Globus pallidus (tissue), 1 donor: Measurements from ENCODE around the gene CSNK1G2.
"Not testable (repeated sequence)": the region's sequence is repeated elsewhere in the genome, so short reads cannot be mapped to it uniquely, and the experiment has no call there.

Experiments used
- DNase-seq: peaks from one replicate; pipeline ENCODE4 v3.0.0-alpha.2; 2015; ENCODE audit warnings: low spot score

CSNK1G2 gene

DNA sequence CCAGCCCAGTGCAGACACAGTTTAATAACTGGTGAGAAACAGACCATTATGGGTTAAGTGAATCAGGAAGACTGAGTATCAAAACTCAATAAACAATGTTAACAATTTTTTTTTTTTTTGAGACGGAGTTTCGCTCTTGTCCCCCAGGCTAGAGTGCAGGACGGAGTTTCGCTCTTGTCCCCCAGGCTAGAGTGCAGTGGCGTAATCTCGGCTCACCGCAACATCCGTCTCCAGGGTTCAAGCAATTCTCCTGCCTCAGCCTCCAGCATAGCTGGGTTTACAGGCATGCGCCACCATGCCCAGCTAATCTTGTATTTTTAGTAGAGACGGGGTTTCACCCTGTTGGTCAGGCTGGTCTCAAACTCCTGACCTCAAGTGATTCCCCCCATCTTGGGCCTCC is 47.5 kb downstream of the CSNK1G2 start:
- not testable (repeated sequence) for DNase-seq

DNA sequence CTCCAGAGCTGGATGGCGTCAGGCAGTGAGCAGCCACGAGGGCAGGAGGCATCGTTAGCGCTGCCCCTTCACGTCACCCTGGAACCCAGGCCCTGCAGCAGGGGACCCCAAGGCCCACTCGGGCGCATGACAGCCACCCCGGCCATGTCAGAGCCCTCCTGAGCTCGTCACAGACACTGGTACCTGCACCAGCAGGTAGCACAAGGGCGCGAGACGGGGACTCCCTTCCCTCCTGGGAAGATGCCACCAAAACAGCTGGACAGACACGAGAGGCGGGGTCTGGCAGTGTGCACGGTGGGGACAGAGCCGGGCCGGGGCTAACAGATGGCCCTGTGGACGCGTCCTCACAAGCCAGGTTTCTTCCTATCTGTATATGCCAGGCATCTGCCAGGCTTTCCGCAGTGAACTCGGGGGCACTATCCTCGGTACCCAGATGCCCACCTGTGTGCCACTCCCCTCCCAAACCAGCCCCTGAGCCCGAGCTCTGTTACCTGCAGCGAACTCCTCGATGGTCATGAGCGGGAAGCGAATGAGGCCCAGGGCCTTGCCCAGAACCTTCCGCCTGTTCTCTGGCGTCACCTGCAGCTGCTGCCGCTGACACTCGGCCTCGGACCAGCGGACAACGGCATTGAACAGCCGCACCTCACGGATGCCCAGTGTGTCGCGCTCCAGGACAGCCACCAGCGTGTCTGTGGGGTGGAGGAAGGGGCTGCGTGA is 48.7 kb downstream of the CSNK1G2 start:
- DNase-seq, result no peak

DNA sequence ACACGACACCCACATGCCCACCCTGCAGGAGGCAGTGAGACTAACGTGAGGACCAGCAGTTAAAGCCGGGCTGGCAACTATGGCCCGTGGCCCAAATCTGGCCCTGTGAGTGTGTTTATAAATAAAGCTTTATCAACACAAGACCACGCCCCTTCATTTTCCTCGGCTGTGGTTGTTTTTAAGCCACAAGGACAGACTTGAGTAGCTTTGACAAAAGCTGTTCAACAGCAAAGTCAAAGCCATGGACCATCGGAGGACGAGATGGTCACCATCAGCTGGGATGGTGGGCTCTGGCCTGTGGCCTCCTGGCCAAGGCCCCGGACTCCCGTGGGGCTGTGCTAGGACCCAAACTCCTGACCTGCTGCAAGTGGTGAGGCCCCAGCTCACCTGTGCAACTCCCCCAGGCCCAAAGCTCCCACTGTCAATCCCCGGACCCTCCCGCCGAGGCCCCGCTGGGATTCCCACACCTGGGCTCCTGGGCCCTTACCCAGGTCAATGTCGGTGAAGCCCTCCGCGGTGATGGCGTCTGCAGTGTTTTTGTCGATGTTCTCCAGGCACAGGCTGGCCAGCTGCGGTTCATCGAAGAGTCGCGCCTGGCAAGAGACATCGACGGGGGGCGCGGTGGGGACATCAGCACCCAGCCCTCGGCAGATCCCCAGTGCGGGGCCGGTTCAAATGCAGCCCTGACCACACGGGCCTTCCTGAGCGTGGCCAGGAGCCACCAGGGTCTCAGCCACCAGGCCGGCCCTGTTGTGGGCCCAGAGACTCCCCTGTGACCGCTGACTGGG is 49.5 kb downstream of the CSNK1G2 start:
- DNase-seq, result no peak

DNA sequence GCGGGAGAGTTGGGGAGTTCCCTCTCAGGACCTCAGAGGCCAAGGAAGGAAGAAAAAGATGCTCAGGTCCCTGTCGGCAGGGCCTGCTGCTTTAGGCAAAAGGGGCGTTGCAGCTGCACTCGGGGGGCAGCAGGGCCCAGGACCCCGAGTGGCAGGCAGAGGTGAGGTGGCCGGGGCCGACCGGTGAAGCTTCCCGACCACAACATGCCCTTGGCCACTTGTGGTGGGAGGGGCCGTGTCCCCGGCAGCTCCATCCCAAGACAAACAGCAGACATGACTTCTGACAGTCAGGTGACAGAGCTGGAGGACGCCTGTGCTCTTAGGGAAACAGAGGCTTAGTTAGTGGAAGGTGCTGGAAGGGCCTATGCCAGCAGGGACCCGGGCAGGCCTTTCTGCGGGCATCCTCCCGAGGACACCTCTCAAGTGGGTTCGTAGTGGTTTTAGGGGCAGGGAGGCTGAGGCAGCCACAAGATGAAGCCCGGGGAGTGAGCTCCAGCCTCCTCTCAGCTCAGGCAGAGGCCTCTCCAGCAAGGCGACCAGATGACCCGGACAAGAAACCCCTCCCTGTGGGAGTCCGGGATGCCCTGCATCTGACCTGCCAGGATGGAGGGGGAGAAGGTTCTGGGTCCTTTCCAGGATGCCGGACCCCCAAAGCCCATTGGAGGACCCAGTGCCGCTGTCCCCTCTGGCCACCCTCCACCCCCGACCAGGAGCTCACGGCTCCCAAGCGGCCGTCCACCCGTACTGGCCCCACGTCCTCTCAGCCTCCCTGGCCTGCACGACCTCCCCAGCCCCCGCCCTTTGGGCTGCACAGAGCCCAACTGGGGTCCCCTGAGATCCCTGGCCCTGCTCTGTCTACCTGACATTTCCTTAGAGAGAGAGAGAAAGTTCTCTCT is 50.3 kb downstream of the CSNK1G2 start:
- DNase-seq, result no peak

DNA sequence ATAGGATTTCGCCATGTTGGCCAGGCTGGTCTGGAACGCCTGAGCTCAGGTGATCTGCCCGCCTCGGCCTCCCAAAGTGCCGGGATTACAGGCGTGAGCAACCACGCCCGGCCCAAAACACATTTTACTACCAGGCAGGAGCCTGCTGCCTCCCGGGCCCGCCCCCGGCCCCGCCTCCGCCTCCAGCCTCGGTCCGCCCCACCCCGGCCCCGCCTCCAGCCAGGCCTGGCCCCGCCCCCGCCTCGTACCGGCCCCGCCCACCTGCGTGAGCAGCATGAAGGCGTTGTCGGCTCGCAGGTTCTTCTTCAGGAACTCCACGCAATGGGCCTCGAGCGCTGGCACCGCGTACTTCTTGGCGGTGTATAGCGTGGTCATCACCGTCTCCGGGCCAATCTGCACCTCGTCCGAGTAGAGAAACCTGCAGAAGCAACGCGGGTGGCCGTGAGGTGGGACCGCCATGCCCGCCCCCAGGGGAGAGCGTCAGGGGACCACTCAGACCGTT is 51.8 kb downstream of the CSNK1G2 start:
- no peak for DNase-seq

DNA sequence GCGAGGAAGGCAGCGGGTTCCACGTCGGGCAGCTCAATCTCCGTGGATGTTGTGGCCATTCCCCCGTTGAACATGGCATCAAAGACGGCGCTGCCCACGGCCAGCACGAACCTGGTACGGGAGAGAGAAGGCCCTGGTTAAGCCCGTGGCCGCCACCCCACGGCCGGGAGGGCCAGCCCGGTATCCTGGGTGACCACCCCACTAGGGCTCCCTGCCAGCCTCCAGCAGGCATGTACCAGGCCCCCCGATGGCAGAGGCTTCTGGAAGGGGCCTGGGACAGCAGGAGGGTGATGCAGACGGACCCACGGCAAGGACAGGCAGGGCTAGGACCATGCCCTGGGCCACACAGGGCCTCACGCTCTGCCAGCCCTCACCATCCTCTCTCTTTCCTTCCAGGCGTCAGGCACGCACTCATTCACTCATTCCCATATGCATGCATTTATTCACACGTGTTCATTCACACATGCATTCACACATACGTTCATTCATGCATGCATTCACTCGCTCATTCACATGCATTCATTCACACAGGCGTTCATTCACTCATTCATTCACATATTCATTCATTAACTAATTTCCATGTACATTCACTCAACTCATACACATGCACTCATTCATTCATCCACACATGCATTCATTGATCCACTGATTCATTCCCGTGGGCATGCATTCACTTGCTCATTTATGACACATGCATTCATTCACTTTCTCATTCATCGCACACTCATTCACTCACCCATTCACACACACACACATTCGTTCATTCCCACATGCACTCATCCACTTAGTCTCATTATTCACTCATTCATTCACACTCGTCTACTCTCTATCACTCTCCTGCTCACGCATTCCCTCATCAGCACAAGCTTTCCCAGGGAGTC is 56.6 kb downstream of the CSNK1G2 start:
- DNase-seq, result no peak

DNA sequence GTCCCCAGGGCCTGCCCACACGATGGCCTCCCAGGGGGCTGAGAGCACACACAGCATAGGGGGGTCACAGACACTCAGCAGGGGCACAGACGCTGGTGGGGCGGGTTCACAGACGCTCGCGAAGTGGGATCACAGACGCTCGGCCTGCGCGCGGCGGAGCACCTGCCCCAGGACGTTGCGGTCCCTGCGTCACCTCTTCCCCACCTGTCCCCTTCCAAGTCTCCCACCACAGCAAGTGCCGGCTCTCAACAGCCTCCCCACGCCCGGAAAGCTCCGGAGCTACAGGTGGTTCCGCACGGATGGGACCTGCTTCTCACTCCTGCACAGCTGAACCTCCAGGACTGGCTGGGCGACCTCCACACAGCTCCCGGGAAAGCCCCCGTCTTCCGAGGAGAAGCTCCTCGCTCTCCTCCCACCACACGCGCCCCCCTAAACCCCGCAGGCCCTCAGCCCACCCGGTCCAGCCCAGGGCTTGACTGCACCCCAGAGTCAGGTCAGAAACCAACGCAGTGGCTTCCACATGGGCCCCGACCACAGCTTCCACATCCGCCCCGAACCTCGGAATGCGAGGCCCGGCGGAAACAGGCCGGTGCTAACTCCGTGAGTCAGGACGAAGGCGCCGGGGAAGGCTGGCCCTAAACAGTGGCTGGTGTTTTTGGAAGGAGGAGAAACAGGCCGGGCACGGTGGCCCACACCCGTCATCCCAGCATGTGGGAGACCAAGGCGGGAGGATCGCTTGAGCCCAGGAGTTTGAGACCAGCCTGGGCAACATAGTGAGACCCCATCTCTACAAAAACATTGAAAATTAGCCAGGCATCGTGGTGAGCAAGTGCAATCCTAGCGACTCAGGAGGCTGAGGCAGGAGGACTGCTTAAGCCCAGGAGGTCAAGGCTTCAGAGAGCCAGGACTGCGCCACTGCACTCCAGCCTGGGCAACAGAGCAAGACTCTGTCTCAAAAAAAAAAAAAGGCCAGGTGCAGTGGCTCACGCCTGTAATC is 58.0 kb downstream of the CSNK1G2 start:
- no peak for DNase-seq

DNA sequence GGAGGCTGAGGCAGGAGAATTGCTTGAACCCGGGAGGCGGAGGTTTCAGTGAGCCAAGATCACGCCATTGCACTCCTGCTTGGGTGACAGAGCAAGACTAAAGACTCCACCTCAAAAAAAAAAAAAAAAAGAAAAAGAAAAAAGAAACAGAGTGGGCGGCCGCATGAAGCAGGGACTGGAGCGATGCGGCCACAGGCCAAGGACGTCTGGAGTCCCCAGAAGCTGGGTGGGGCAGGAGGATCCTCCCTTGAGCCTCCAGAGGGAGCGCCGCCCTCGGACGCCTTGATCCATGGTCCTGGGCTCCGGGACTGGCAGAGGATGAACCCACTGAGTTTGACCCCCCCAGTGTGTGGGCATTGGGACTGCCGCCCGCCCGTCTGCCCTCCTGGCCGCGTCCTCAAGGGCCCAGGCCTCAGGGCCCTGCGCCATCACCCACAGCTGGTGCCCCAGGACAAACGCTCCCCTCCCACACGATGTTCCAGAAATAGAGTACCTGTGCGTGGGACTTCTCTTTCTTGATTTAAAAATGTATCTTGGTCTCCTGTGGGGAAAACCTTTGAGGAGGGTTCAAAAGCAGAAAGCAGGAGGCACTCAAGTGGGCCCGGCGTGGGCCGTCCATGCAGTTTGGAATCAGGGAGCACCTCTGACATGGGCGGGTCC is 59.0 kb downstream of the CSNK1G2 start:
- DNase-seq, result no peak

DNA sequence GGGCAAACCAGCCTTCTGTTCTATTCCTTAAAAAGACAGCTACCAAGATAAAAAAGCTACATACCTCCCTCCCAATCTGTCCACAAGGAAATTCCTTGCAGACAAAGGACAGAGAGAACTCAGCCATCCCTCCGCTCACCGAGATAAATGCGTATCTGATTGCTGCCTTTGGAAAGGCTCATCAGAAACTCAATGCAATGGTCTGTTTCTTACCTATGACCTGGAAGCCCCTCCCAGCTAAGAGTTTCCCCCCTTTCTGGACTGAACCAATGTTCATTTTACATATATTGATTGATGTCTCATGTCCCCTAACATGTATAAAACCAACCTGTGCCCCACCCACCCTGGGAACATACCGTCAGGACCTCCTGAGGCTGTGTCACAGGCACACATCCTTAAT is 62.9 kb downstream of the CSNK1G2 start:
- no peak for DNase-seq

DNA sequence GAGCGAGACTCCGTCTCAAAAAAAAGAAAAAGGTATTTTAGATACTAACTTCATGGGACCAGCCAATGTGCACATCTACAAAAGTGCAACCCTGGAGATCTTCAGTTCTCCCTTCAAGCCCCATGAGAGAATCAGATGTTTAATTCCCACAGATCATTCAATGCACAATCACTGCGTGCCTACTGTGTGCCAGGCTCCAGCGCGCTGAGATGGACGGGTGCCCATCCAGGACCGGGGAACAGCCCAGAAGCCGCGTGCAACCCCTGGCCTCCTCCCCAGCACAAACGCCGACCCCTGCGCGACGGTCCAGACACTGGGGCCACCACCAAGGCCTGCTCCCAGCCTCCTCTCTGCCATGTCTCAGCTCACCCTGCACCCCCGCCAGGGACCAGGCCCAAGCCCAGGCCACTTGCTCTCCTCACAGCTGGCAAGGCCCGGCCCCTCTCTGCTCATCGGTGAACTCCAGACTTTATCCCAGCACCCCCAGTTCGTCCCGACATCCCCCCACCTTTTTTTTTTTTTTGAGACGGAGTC is 69.2 kb downstream of the CSNK1G2 start:
- no peak for DNase-seq

DNA sequence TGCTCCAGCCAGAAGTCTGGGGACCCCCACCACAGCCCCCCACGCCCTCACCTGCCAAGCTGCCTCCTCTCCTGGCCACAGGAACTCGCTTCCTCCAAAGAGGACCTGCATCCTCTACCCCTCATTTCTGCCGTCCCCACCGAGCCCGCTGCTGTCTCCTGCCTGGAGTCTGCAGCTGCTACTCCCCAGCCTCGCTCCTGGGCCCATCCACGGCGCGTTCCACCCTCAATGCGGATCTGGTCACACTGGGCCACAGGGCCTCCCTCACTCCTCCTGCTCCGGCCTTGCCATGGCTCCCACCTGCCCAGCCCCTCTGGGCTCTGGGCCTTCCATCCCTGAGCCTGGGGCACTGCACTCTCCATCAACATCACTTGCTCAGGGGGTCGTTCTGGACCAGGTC is 70.2 kb downstream of the CSNK1G2 start:
- no peak for DNase-seq

DNA sequence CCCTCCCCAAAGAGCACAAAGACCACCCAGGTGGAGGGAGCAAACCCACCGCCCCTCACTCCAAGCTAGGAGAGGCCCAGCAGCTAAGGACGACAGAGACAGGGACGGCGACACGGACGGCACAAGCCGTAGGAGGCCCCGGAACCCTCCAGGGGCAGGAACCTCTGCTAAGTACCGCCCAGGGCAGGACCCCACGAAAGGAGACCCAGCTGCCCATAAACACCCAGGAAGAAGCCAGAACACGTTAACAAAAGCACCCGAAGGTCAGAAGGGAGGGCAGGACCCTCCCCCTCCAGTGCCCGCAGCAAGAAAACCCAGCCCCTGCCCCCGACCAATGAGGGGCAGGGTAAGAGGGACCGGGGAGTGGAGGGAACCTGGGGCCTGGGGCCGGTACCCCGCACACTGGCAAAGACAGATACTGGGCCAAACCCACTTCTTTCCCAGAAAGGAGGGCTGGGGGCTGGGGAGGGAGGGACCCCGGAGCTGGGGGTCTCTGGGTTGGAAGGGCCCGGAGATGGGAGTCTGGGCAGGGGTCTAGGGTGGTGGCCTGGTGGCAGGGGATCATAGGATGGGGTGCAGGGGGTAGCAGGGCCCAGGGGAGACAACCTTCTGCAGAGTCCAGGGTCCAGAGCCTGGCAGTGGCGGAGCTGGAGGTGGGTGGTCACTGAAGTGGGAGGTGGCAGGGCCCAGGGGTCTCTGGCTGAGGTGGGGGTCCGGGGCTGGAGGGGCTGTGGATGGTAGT is 72.1 kb downstream of the CSNK1G2 start:
- DNase-seq, result no peak

DNA sequence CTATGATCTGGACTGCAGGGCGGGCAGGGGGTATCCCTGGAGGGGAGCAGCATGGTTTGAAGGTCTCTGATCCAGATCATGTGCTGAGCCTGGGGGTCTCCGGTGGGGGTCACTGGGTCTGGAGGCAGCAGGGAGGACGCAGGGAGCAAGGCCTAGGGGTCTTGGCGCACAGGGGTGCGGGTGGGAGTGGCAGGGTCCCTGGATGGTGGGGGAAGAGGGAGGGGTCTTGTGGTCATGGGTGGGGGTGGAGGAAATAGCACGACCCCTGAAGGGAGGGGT is 72.7 kb downstream of the CSNK1G2 start:
- no peak for DNase-seq

DNA sequence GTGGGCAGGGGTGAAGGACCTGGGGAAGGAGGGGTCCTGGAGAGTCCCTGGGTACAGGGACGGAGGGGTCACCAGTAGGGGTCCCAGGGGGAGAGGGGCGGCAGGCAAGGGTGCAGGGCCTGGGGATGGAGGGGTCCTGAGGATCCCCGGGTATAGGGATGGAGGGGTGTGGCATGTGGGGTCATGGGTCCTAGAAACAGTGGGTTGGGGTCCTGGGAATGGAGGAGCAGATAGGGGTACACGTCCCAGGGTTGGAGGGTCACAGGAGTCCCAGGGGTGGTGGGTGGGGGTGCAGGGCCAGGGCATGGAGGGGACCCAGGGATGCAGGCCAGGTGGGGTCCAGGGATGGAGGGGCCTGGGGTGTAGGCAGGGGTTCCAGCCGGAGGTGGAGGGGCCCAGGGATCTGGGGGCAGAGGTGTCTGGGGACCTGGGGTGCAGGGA is 73.2 kb downstream of the CSNK1G2 start:
- DNase-seq, result no peak

DNA sequence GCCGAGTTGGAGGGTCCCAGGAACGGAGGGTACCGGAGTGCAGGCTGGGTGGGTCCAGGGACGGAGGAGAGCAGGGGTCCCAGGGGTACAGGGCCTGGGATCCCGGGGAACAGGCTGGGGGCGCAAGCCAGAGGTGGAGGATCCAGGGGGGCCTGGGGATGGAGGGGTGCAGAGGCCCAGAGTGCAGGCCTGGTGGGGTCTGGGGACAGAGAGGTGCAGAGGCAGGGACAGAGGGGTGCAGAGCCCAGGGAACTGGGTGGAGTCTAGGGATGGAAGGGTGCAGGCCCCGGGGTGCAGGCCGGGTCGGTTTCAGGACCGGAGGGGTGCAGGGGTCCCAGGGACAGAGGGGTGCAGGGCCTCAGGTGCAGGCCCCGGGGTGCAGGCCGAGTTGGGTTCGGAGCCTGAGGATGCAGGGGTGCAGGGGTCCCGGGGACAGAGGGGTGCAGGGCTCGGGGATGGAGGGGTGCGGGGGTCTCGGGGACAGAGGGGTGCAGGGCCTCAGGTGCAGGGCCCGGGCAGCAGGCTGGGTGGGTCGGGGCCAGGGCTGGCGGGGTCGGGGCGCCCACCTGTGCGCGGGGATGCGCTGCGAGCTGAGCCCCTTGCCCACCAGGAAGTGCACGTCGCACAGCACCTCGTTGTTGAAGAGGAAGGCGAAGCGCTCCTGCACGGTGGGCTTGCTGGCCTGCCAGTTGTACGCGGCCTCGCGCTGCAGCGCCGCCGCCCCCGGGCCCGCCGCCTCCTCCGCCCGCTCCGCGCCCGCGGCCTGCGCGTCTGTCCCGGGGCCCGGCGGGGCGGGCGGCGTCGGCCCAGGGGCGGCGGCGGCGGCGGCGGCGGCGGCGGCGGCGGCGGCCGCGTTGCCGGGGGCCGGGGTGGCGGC is 74.0 kb downstream of the CSNK1G2 start:
- no peak for DNase-seq

DNA sequence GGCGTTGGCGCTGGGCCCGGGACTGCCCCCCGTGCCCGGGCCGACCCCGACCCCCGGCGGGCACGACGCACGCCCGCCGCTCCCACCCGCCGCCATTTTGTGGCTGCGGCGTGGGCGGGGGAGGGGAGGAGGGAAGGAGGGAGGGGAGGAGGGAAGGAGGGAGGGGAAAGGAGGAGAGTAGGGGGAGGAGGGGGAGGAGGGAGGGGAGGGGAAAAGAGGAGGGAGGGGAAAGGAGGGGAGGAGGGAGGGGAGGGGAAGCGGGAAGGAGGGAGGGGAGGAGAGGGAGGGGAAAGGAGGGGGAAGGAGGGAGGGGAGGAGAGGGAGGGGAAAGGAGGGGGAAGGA is 74.6 kb downstream of the CSNK1G2 start, which contains the start of gene BTBD2:
Gene BTBD2 (minus strand): TSS at position 107 of the 343 bp plus-strand sequence. CDS start 11 bp downstream, at position 96.
- DNase-seq, result peak; percentile 84

DNA sequence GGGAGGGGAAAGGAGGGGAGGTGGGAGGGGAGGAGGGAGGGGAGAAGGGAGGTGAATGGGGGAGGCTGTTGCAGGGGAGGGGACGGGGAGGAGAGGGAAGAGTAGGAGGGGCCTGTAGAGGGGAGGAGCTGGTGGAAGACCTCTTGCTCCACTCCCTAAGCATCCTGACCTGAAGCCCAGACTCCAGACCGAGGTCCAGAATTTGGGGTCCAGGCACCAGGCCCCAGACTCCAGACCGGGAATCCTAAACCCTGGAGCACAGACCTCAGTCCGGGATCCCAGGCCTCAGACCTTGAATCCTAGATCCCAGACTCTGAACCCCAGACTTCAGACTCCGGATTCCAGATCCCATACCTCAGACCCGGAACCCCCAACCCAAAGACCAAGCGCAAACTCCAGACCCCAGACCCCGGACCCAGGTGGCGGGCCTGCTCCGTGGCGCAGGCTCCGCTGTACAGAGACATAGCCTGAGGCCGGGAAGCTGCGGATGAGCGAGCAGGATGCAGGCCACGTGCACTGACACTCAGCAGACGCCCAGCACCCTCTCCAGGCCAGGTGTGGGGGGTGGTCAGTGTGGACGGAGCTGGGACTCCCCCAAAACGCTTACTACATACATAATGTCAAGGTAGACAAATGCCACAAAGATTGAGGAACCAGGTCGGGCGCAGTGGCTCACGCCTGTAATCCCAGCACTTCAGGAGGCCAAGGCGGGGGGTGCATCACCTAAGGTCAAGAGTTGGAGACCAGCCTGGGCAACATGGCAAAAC is 75.3 kb downstream of the CSNK1G2 start:
- peak; percentile 84 for DNase-seq
